ENCODE data around the gene MINDY1. TPM values are rescaled to one million over a fixed set of nuclear protein-coding genes. Genes with fewer than 3 reads are reported as not detected.

The MINDY1 gene
- total and polyA plus RNA-seq, 9 of the 15 experiments (the other 6 are each of a cell fraction or from before 2014, with no cell fraction given): 0.49 to 11.0 (median 6.0) TPM

GRCh38 chr1:151008244-151009205 is 1.8 kb upstream of the MINDY1 start, which contains the start of gene PRUNE1 (continued):
- TF ChIP-seq CLOCK (CRISPR knock-in tag; IDR thresholded peaks at IDR 0.05; ENCODE audit: borderline replicate concordance) (no peak), ETS2 (tag; IDR thresholded peaks at IDR 0.05; ENCODE audit: borderline replicate concordance, poor library complexity, severe bottlenecking) (no peak), TAF9B (IDR thresholded peaks at IDR 0.05; ENCODE audit: partially characterized antibody) (no peak), CREB3 (tag; conservative IDR thresholded peaks at IDR 0.05; ENCODE audit: low read depth) (no peak), KAT8 (IDR thresholded peaks at IDR 0.05; ENCODE audit: low read depth) (no peak), GTF2E2 (tag; IDR thresholded peaks at IDR 0.05) (no peak), ZNF280B (CRISPR knock-in tag; IDR thresholded peaks at IDR 0.05) (no peak), XRCC4 (IDR thresholded peaks at IDR 0.05; ENCODE audit: extremely low read depth, insufficient read depth, insufficient read length) (no peak), RBM14 (IDR thresholded peaks at IDR 0.05; ENCODE audit: borderline replicate concordance, insufficient read depth, low read depth, low read length) (no peak), MXI1 (IDR thresholded peaks at IDR 0.05; ENCODE audit: low read depth, low read length) (0 out of 2 replicates have a peak, but pooled peaks have one; percentile 42), MAFK (IDR thresholded peaks at IDR 0.05; ENCODE audit: low read length) (no peak), ZNF444 (CRISPR knock-in tag; IDR thresholded peaks at IDR 0.05) (no peak), ZNF707 (CRISPR knock-in tag; conservative IDR thresholded peaks at IDR 0.05) (no peak), ATF4 (CRISPR knock-in tag; IDR thresholded peaks at IDR 0.05) (no peak), ASH1L (IDR thresholded peaks at IDR 0.05; ENCODE audit: borderline replicate concordance, low read depth, partially characterized antibody) (no peak), TGIF2 (CRISPR knock-in tag; IDR thresholded peaks at IDR 0.05) (no peak)

All from K562 (cell line).